Keratinocyte (primary cell): ENCODE data around the gene GPR158.

ENCODE experiments used
- CTCF ChIP-seq, 3 experiments: IDR thresholded peaks in 1 of 3; conservative IDR thresholded peaks in 1 of 3; optimal IDR thresholded peaks in 1 of 3; 2 replicates in 2 of 3; 3 replicates in 1 of 3; pipeline versions ENCODE3 to v1.5.1; 2011; ENCODE audit warnings: low read length in 3 of 3, mild to moderate bottlenecking in 3 of 3, moderate library complexity in 2 of 3, control low read depth in 1 of 3, inconsistent platforms in 1 of 3; ENCODE audit not compliant: insufficient read depth in 2 of 3; ENCODE audit errors: extremely low read depth in 1 of 3
- EZH2 ChIP-seq: IDR thresholded peaks from one replicate; pipeline ENCODE4 v1.6.1; 2012; ENCODE audit warnings: inconsistent platforms, mild to moderate bottlenecking, low read length, moderate library complexity

- TF ChIP-seq EZH2 = no peak
- TF ChIP-seq CTCF (optimal IDR thresholded peaks at IDR 0.05 in 1 of 3, IDR thresholded peaks at IDR 0.05 in 1 of 3, conservative IDR thresholded peaks at IDR 0.05 in 1 of 3; ENCODE audit: extremely low read depth in 1 of 3, insufficient read depth in 2 of 3, low read length in 3 of 3) = no peak
Observed at GRCh38 chr10:25398680-25399079, 223.9 kb downstream of the GPR158 start.
